ENCODE measurements around the gene DGKG.

GRCh38 chr3:186166036-186166435, 196.0 kb downstream of the DGKG start:
- no peak for TF ChIP-seq CTCF (IDR thresholded peaks at IDR 0.05; ENCODE audit: low read depth, low read length, missing input control)
- no peak for TF ChIP-seq HNF4A (conservative IDR thresholded peaks at IDR 0.05)
- no peak for TF ChIP-seq ATF3 (IDR thresholded peaks at IDR 0.05)
- TF ChIP-seq SP1 (IDR thresholded peaks at IDR 0.05), result no peak
- TF ChIP-seq FOXA1 (IDR thresholded peaks at IDR 0.05), result no peak
- TF ChIP-seq REST (IDR thresholded peaks at IDR 0.05), result no peak
- TF ChIP-seq GABPA (IDR thresholded peaks at IDR 0.05 in 1 of 2, conservative IDR thresholded peaks at IDR 0.05 in 1 of 2), result no peak
- no peak for TF ChIP-seq ZBTB33 (IDR thresholded peaks at IDR 0.05)
- no peak for TF ChIP-seq JUND (IDR thresholded peaks at IDR 0.05)
- no peak for TF ChIP-seq EGR1 (IDR thresholded peaks at IDR 0.05; ENCODE audit: low read depth in 2 of 2)
- no peak for TF ChIP-seq TAF1 (conservative IDR thresholded peaks at IDR 0.05)
- TF ChIP-seq RAD21 (IDR thresholded peaks at IDR 0.05), result no peak

All from liver (tissue), 3 donors.